ENCODE data around the gene PAMR1. TPM values are rescaled to one million over a fixed set of nuclear protein-coding genes. Genes with fewer than 3 reads are reported as not detected.

Gene PAMR1
- polyA plus RNA-seq, 2 of the 4 experiments (the other 2 are of a cell fraction) = not detected

GRCh38 chr11:35388061-35388460 is 137.4 kb downstream of the PAMR1 start:
- WGBS (ENCODE audit: missing lambda C conversion rate) = 86% methylated on average over 5 of the region's 5 CpGs
- TF ChIP-seq FOSL2 (IDR thresholded peaks at IDR 0.05) (no peak), FOSL2 (CRISPR knock-in tag; IDR thresholded peaks at IDR 0.05) (peak; percentile 66), RARB (CRISPR knock-in tag; IDR thresholded peaks at IDR 0.05) (no peak), REST (IDR thresholded peaks at IDR 0.05) (no peak), RCOR1 (IDR thresholded peaks at IDR 0.05; ENCODE audit: low read depth, low read length) (no peak)
- DNase-seq (ENCODE audit: low read depth in 1 of 2, low spot score in 1 of 2) = no peak
- Histone ChIP-seq H3K4me1 (peaks cover 43% of the 10 kb centered on the region), H3K9me3 (0 out of 3 replicates have a peak, but pooled peaks cover 4% of the 10 kb centered on the region), H3K27ac (peak overlapping the region in 1 of 2 experiments; percentile 48; a peak in 3 of 6 replicates), H3K4me2 (0 out of 3 replicates have a peak overlapping the region, but pooled peaks have one; percentile 1), H3K4me3 (no peak overlapping the region)
- ChIA-PET POLR2A (no interaction called here), CTCF (interaction anchor here (1.1 to 4.3 kb wide), 4 partner anchors 17 to 463 kb away, joined by 3 to 17 read pairs (median 4); no protein-coding TSS in a partner anchor)
- FAIRE-seq = no peak
- ATAC-seq = no peak

GRCh38 chr11:35387111-35387982 is 138.1 kb downstream of the PAMR1 start:
- FAIRE-seq (no peak), ATAC-seq (no peak), DNase-seq (ENCODE audit: low read depth in 1 of 2, low spot score in 1 of 2) (peak in 1 of 2 experiments; percentile 41)
- ChIA-PET POLR2A (no interaction called here), CTCF (interaction anchor here (1.1 to 1.6 kb wide), 6 partner anchors 13 to 801 kb away, joined by 3 to 4 read pairs (median 3); no protein-coding TSS in a partner anchor)
- Histone ChIP-seq H3K4me1 (peaks cover 40% of the 10 kb centered on the region), H3K4me3 (no peak overlapping the region), H3K27ac (peak overlapping the region; percentile 10 to 66; a peak in 4 of 6 replicates), H3K9me3 (0 out of 3 replicates have a peak, but pooled peaks cover 4% of the 10 kb centered on the region), H3K4me2 (peak overlapping the region; percentile 26)
- 54% methylated on average over 4 of the region's 4 CpGs for WGBS (ENCODE audit: missing lambda C conversion rate)
- TF ChIP-seq RARB (CRISPR knock-in tag; IDR thresholded peaks at IDR 0.05) (no peak), ZC3H11A (IDR thresholded peaks at IDR 0.05) (no peak), NPAS2 (CRISPR knock-in tag; IDR thresholded peaks at IDR 0.05; ENCODE audit: borderline replicate concordance) (no peak), E2F6 (IDR thresholded peaks at IDR 0.05; ENCODE audit: borderline replicate concordance, low read depth) (no peak), FOXS1 (CRISPR knock-in tag; IDR thresholded peaks at IDR 0.05) (no peak), ZNF302 (CRISPR knock-in tag; IDR thresholded peaks at IDR 0.05) (no peak), HOXA7 (CRISPR knock-in tag; IDR thresholded peaks at IDR 0.05) (no peak)

GRCh38 chr11:35383953-35384352 is 141.5 kb downstream of the PAMR1 start:
- FAIRE-seq (no peak), DNase-seq (ENCODE audit: low read depth in 1 of 2, low spot score in 1 of 2) (no peak), ATAC-seq (no peak)
- no peak overlapping the region for H3K27ac ChIP-seq
- ChIA-PET CTCF (interaction anchor here (1.4 to 1.5 kb wide), 3 partner anchors 10 to 146 kb away, joined by 3 to 4 read pairs (median 3); no protein-coding TSS in a partner anchor), POLR2A (no interaction called here)
- H3K9me3 ChIP-seq = 0 out of 3 replicates have a peak, but pooled peaks cover 4% of the 10 kb centered on the region
- WGBS (ENCODE audit: missing lambda C conversion rate) = 63% methylated on average over 5 of the region's 5 CpGs
- no peak for TF ChIP-seq JUNB (IDR thresholded peaks at IDR 0.05)
- TF ChIP-seq RCOR1 (IDR thresholded peaks at IDR 0.05; ENCODE audit: low read depth, low read length) = no peak
- no peak for TF ChIP-seq HOXA7 (CRISPR knock-in tag; IDR thresholded peaks at IDR 0.05)
- TF ChIP-seq RNF2 (IDR thresholded peaks at IDR 0.05; ENCODE audit: borderline replicate concordance, low read depth) = no peak
- TF ChIP-seq HOXB13 (CRISPR knock-in tag; IDR thresholded peaks at IDR 0.05; ENCODE audit: low read depth) = no peak
- TF ChIP-seq E2F6 (IDR thresholded peaks at IDR 0.05; ENCODE audit: borderline replicate concordance, low read depth) = no peak
- no peak for TF ChIP-seq CHD4 (IDR thresholded peaks at IDR 0.05; ENCODE audit: borderline replicate concordance)
- TF ChIP-seq ATOH8 (CRISPR knock-in tag; IDR thresholded peaks at IDR 0.05; ENCODE audit: low read depth) = no peak
- TF ChIP-seq FOSL2 (IDR thresholded peaks at IDR 0.05) = no peak
- no peak for TF ChIP-seq FOSL2 (CRISPR knock-in tag; IDR thresholded peaks at IDR 0.05)
- no peak for TF ChIP-seq CHD2 (IDR thresholded peaks at IDR 0.05; ENCODE audit: low read length, partially characterized antibody)
- TF ChIP-seq CEBPB (IDR thresholded peaks at IDR 0.05) = no peak
- TF ChIP-seq ZC3H11A (IDR thresholded peaks at IDR 0.05) = no peak
- TF ChIP-seq NR3C1 (IDR thresholded peaks at IDR 0.05) = no peak
- H3K4me1 ChIP-seq = peaks cover 20% of the 10 kb centered on the region
- H3K4me3 ChIP-seq = no peak overlapping the region
- no peak overlapping the region for H3K4me2 ChIP-seq

Measured in A549 (cell line).